HG03378 (cell line): ENCODE measurements around the gene USP54.
"Not testable (repeated sequence)": the region's sequence is repeated elsewhere in the genome, so short reads cannot be mapped to it uniquely, and the experiment has no call there.

ENCODE experiments used
- ATAC-seq: cut with Tn5 transposase; IDR thresholded peaks from one replicate; pipeline ENCODE4 v1.9.1; 2021; ENCODE audit warnings: mild to moderate bottlenecking, moderate library complexity; ENCODE audit not compliant: unreplicated experiment

USP54 gene

GRCh38 chr10:73591935-73592699 is 975 bp upstream of the USP54 start:
- ATAC-seq, result no peak

- ATAC-seq, result no peak
Measured at GRCh38 chr10:73589563-73590126, 1.5 kb downstream of the USP54 start.

DNA sequence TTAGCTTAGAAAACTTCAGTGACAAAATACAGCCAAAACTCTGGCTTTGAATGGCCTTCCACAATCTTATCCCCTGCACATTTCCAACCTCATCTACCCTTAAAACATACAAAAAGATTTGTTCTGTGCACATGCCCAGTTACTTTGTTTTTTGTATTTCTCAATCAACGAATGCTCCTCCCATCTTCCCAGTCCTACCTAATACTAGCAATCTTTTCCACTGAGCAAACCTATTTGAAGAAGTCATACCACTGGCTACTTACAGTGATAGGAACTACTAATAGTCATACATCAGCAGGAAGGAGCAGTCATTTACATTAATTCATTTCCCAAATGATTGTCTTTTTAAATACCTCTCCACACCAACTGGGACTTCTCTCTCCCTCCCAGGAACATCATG is 2.5 kb downstream of the USP54 start:
- no peak for ATAC-seq

DNA sequence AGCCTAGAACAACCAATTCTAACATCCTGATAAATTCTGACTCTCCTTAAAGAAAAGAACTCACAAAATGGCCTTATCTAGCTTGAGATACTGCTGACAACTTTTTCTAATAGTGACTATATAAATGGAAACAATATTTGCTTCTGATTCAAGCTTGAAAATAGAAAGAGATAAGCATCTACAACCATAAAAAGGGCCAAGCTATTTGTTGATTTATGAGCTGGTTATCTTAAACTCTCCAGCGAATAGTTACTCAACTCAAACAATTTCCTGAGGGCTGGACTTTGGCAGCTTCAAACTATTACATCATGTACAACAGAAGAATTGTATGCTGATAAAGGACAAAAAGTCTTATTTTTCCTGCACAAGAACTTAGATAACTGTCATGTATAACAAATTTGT is 4.6 kb downstream of the USP54 start:
- ATAC-seq, result no peak

DNA sequence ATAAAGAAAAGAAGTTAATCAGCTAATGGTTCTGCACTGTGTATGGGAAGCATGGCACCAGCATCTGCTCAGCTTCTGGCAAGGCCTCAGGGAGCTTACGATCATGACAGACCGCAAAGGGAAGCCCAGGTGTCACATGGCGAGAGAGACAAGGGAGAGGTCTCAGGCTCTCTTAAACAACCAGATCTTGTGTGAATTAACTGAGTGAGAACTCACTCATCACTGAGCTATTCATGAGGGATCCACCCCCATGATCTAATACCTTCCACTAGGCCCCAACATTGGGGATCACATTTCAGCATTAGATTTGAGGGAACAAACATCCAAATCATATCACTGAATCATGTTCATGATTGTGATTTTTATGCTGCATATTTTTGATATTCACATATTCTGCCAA is 5.8 kb downstream of the USP54 start:
- no peak for ATAC-seq

- ATAC-seq, result no peak
Measured at GRCh38 chr10:73584737-73585136, 6.4 kb downstream of the USP54 start.

GRCh38 chr10:73581918-73582317 is 9.2 kb downstream of the USP54 start:
- ATAC-seq, result no peak

DNA sequence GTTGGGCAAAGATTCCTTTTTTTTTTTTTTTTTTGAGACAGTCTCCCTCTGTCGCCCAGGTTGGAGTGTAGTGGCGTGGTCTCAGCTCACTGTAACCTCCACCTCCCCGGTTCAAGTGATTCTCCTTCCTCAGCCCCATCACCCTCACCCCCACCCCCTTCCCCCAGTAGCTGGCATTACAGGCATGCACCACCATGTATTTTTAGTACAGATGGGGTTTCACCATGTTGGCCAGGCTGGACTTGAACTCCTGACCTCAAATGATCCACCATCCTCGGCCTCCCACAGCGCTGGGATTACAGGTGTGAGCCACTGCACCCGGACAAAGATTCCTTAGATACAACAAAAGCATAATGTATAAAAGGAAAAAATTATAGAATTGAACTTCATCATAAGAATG is 12.2 kb downstream of the USP54 start:
- ATAC-seq, result not testable (repeated sequence)

DNA sequence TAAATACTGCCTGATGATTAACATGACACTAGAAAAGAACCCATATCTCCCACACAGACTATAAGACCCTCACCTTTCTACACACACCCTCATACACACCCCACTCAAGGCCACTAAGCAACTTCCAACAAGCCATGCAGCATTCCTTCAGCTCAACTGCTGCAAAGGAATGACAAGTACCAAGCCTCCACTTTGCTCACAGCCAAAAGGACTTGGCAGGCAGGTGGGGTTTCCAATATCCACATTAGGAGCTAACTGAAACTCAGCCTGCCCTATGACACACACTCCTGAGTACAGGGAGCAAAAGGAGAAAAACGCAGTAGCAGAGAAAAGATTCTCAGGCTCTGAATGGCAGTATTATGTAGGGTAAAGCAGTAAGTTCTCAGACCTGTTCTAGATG is 13.4 kb downstream of the USP54 start:
- ATAC-seq, result no peak

DNA sequence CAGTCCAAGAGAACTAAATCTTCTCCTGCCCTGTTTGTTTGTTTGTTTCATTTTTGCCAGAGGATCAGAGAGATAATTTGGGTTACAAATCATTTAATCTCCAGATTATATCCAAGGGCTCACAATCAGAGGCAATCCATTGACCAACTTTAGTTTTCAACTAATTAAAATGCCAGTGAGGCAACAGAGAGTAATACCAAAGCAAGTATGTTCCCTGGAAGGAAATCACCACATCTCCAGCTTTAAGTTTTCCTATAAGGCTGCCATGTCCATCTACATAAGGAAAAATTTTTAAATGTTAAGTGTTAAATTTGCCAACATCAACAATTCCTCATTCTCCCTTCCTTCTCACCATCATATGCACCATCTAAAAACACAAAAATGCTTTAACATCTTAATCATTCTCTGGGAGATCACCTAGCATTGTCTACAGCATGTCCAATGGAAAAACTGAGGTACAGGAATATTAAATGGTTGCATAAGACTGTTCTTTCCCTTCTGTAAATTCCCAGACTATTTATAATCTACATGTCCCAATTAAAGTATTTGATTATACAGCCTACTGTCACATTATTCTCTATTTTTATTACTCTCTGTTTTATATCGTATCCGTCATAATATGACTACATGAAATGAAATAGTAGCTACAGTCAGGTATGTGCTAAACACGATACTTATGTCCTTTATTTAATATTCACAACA is 14.1 kb downstream of the USP54 start:
- no peak for ATAC-seq

DNA sequence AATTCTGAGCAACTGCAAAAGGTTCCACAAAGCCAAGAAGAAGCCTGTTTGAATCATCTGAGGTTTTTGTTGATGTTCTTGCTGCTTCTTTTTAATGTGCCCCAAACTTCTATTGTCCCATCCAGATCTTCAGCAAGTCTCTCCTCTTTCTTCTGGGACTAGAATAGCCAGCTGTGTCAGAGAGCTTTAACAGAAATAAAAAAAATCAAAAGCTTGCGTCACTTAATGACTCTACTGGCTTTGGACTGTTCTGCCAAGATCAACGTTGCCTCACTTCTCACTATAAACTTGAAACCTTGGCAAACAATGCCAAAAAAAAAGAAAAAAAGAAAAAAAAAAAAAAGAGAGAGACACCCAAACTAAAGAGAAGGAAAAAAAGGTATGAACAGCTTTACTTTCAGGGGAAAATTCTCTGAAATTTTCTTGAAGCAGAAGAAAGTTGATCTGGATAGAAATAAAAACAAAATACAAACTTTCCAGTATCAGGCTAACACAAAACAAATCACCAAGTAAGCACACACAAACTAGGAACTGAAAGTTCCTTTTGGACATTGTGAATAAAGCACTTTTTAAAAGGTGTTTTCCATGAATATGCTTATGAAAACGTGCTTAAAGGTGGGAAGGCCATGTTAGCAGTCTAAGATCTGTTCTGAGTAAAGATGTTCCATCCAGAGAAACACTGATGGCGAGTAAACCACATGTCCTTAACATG is 14.8 kb downstream of the USP54 start:
- ATAC-seq, result no peak

GRCh38 chr10:73567025-73567424 is 24.1 kb downstream of the USP54 start:
- ATAC-seq, result not testable (repeated sequence)

DNA sequence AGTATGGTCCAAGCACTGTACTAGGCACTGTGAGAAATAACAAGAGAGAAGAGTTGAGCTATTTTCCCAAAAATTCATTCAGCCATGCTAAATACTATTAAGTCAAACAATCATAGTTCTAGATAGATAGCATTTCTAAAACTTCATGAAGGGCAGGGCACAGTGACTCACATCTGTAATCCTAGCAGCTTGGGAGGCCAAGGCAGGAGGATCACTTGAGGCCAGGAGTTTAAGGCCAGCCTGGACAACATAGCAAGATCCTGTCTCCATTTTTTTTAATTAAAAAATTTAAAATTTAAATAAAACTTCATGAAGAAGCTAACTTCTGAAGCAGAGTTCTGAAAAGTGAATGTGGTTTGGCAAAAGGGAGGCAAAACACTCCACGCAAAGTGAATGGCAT is 29.9 kb downstream of the USP54 start:
- no peak for ATAC-seq

GRCh38 chr10:73559590-73559989 is 31.6 kb downstream of the USP54 start:
- ATAC-seq, result no peak

DNA sequence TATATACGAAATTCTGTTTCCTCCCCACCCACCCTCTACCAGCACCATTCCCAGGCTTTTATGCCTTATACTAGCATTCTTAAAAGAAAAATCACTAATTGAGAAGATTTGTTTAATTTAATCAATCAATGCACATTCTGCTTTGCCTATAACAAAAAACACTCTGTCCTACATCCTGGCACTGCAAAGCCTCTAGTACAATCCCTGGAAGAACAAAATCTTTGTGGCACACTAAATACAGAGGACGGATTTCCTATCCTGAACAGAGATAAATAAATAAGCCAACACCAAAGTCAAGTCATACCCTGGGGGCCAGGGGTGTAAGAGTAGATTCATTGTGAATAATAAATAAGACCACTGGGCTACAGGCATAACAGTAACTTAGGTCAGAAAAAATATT is 34.3 kb downstream of the USP54 start:
- ATAC-seq, result no peak

- ATAC-seq, result no peak
Measured at GRCh38 chr10:73554721-73555120, 36.4 kb downstream of the USP54 start.

DNA sequence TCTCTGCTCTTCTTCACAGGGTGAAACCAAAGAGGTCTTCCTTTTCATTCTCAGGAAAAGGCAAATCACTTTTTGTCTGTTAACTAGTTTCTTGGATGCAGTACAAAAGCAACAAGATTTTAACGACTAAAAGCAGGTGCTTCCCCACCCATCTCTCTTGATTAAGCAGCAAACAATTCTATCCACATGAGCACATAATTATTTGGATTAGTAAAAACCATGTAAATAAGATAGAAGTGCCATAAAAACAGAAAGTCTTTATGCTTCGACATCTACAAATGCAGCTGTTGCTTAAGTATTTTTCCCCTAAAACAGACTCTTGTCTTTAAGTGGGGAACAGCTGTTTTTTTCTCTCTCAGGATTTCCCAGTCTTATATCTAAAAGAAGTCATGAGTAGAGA is 37.4 kb downstream of the USP54 start:
- ATAC-seq, result no peak

- no peak for ATAC-seq
Measured at GRCh38 chr10:73552819-73553715, 38.1 kb downstream of the USP54 start.

DNA sequence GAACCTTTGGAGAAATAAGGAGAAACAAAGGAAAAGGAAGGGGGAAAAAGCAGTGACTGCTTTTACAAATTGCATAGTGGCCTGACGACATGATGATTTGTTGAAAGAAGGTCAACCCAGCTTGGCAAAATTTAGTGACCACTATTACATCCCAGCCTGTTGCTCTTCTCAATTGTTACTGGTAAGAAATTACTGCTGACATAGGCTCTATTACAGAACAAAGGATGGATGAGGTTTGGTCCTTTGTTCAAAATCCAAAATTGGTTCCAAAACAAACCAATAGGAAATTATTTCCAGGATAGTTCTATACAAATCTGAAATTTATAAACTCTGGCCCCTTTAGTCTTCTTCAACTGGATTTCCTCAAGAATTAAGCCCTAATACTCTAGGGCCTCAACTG is 39.6 kb downstream of the USP54 start:
- ATAC-seq, result no peak

GRCh38 chr10:73545357-73545756 is 45.8 kb downstream of the USP54 start:
- ATAC-seq, result no peak

DNA sequence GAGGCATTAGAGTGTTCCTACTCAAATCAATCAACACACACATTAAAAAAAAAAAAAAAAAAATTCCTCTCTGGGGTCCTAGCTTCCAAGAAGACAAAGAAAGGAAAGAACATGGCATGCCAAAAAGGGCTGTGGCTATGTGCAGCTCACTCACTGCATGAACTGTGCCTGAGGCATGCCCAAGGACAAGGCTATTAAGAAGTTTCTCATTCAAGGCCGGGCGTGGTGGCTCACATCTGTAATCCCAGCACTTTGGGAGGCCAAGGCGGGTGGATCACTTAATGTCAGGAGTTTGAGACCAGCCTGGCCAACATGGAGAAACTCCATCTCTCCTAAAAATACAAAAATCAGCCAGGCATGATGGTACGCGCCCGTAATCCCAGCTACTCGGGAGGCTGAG is 53.4 kb downstream of the USP54 start:
- ATAC-seq, result no peak
